GM12892 (cell line): ENCODE data around the gene HSPA1B. TPM values are rescaled to one million over a fixed set of nuclear protein-coding genes. Genes with fewer than 3 reads are reported as not detected.

ENCODE experiments used
- DNase-seq: peaks from one replicate; pipeline ENCODE4 v3.0.0; 2011; ENCODE audit not compliant: insufficient read length
- FAIRE-seq: peaks from 2 replicates; lab custom pipeline; 2011; peaks lifted over from hg19 to GRCh38; lab: Jason Lieb, UNC
- POLR2A ChIP-seq: IDR thresholded peaks from 2 replicates; pipeline ENCODE4 v1.6.1; 2011; ENCODE audit warnings: low read depth, low read length, control low read depth
- POLR2AphosphoS5 ChIP-seq: IDR thresholded peaks from 2 replicates; pipeline ENCODE4 v1.6.1; 2011; ENCODE audit warnings: low read depth, low read length, control low read depth
- TAF1 ChIP-seq: IDR thresholded peaks from 2 replicates; pipeline ENCODE4 v1.6.1; 2011; ENCODE audit warnings: low read depth, mild to moderate bottlenecking, control low read depth, low read length, borderline replicate concordance
- polyA plus RNA-seq: library from polyadenylated mRNA; unstranded; fragments of >200 nt; gene quantifications from one replicate; pipeline ENCODE4 v1.2.1, GENCODE V29; 2012; ENCODE audit warnings: missing spikeins, inconsistent platforms; ENCODE audit not compliant: missing spikeins

The HSPA1B gene
- 7.1 TPM for polyA plus RNA-seq

DNA sequence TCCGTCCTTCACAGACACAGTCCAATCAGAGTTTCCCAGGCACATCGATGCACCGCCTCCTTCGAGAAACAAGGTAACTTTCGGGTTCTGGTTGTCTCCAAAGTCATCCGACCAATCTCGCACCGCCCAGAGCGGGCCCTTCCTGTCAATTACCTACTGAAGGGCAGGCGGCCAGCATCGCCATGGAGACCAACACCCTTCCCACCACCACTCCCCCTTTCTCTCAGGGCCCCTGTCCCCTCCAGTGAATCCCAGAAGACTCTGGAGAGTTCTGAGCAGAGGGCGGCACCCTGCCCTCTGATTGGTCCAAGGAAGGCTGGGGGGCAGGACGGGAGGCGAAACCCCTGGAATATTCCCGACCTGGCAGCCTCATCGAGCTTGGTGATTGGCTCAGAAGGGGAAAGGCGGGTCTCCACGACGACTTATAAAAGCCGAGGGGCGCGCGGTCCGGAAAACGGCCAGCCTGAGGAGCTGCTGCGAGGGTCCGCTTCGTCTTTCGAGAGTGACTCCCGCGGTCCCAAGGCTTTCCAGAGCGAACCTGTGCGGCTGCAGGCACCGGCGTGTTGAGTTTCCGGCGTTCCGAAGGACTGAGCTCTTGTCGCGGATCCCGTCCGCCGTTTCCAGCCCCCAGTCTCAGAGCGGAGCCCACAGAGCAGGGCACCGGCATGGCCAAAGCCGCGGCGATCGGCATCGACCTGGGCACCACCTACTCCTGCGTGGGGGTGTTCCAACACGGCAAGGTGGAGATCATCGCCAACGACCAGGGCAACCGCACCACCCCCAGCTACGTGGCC is at the start of gene HSPA1B:
HSPA1B (plus strand) TSS at position 453 of the 794 bp plus-strand sequence; CDS start at position 666, 213 bp downstream.
- DNase-seq = peak; percentile 84
- TF ChIP-seq POLR2A (peak; percentile 99), TAF1 (no peak), POLR2AphosphoS5 (peak; percentile 96)
- peak; percentile 67 for FAIRE-seq

DNA sequence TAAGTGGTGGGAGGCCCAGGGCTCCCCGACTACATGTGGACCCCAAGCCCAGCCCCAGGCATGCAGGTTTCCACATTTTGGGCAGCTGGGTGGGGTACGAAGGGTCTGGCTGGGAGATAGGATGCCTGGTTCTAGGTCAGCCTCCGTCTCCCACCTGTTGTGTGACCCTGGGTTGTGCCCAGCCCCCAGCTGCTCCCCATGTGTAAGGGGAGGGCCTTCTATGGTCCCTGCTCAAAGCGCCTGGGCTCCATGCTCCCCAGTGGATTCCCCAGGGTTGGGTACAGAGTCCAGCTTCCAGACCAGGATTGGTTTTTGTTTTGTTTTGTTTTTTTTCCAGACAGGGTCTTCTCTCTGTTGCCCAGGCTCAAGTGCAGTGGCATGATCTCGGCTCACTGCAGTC is 49.3 kb upstream of the HSPA1B start:
- FAIRE-seq (no peak), DNase-seq (no peak)
- no peak for TF ChIP-seq TAF1
- TF ChIP-seq POLR2AphosphoS5 = no peak
- TF ChIP-seq POLR2A = no peak

- TF ChIP-seq POLR2A (no peak), POLR2AphosphoS5 (0 out of 2 replicates have a peak, but pooled peaks have one; percentile 17), TAF1 (no peak)
- FAIRE-seq (no peak), DNase-seq (no peak)
These were observed 48.3 kb upstream of the HSPA1B start for GRCh38 chr6:31778999-31779885.

GRCh38 chr6:31779908-31780307 is 47.6 kb upstream of the HSPA1B start:
- TF ChIP-seq TAF1 (no peak), POLR2AphosphoS5 (no peak), POLR2A (no peak)
- DNase-seq (no peak), FAIRE-seq (no peak)

- TF ChIP-seq POLR2A (no peak), TAF1 (no peak), POLR2AphosphoS5 (no peak)
- no peak for DNase-seq
- FAIRE-seq = no peak
These were observed 46.9 kb upstream of the HSPA1B start for GRCh38 chr6:31780507-31781243.

GRCh38 chr6:31781244-31782125 is 46.1 kb upstream of the HSPA1B start:
- TF ChIP-seq TAF1 = no peak
- no peak; the same call in 1 of the 2 replicates for TF ChIP-seq POLR2A
- no peak for TF ChIP-seq POLR2AphosphoS5
- FAIRE-seq (no peak), DNase-seq (peak; percentile 11)

- no peak for TF ChIP-seq POLR2AphosphoS5
- TF ChIP-seq TAF1 = no peak
- no peak for TF ChIP-seq POLR2A
- FAIRE-seq = no peak
- peak; percentile 10 for DNase-seq
These were observed 45.2 kb upstream of the HSPA1B start for GRCh38 chr6:31782126-31782855.

DNA sequence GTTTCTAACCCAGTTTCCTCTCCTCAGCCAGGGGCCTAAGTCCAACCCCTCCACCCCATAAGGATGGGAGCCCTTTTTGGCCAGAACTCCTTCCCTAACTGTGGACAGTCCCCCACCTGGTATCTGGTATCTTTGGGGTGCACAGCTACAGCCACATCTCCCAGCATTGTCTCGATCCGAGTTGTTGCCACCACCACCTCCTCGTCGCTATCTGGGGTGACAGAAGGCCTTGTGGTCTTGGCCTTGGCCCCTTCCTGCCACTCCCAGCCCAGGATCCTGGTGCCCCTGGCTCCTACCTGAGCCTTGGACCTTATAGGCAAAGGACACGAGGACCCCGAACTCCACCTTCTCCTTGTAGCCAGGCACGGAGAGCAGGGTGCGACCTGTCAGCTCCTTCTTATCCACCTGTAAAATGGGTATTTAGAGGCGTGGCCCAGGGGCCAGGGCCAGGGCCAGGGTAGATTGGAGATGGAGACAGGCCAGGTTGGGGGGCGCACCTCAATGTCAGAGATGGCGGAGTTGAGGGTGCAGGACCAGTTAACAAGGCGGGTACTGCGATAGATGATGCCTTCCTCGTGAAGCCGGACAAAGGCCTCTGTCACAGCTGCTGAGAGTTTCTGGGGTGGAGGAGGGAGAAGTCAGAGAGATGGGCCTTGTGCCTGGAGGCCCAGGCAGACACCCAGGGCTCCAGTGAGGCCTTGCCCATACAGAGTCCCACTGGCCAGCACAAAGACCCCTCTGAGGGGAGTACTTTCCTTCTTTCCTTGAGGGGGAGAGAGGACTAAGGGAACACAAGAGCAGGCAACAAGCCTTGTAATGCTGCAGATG is 43.2 kb upstream of the HSPA1B start:
- DNase-seq (peak; percentile 3), FAIRE-seq (no peak)
- no peak; the same call in 1 of the 2 replicates for TF ChIP-seq POLR2A
- no peak for TF ChIP-seq TAF1
- no peak for TF ChIP-seq POLR2AphosphoS5

- FAIRE-seq (no peak), DNase-seq (no peak)
- TF ChIP-seq POLR2A (no peak), POLR2AphosphoS5 (no peak), TAF1 (no peak)
These were observed 42.1 kb upstream of the HSPA1B start for GRCh38 chr6:31785475-31785874.
